HepG2 (cell line): Measurements from ENCODE around the gene SLC43A1. TPM values are rescaled to one million over a fixed set of nuclear protein-coding genes. Genes with fewer than 3 reads are reported as not detected.

ENCODE experiments used
- ATF2 ChIP-seq: sonication (generic); formaldehyde crosslinking; IDR thresholded peaks from 2 replicates; pipeline ENCODE4 v1.4.0; 2020; ENCODE audit warnings: missing genetic modification reagents
- CERS6 ChIP-seq: sonication (generic); formaldehyde crosslinking; IDR thresholded peaks from 2 replicates; pipeline ENCODE4 v1.5.0; 2020; ENCODE audit warnings: missing genetic modification reagents
- CHD4 ChIP-seq: fragments of 200-600 bp; sonication (generic); IDR thresholded peaks from 2 replicates; pipeline ENCODE4 v1.7.0; 2017; ENCODE audit warnings: mild to moderate bottlenecking, low read length, borderline replicate concordance
- EHMT2 ChIP-seq: fragments of 200-600 bp; sonication (generic); IDR thresholded peaks from 2 replicates; pipeline ENCODE4 v1.7.0; 2017; ENCODE audit warnings: antibody characterized with exemption, low read depth, low read length, borderline replicate concordance
- ELF4 ChIP-seq: sonication (generic); formaldehyde crosslinking; IDR thresholded peaks from 2 replicates; pipeline ENCODE4 v1.5.0; 2020; ENCODE audit warnings: missing genetic modification reagents, mild to moderate bottlenecking, moderate library complexity, borderline replicate concordance
- FOXA1 ChIP-seq, 2 experiments: fragments of 450-650 bp in 1 of 2; sonication (generic) in 1 of 2; formaldehyde crosslinking in 1 of 2; IDR thresholded peaks; 2 replicates each; pipeline versions ENCODE4 v1.4.0 to v1.6.1; 2016 to 2020; ENCODE audit warnings: missing genetic modification reagents in 1 of 2
- FOXO4 ChIP-seq: sonication (generic); formaldehyde crosslinking; conservative IDR thresholded peaks from 2 replicates; pipeline ENCODE4 v1.8.1; 2023; ENCODE audit warnings: missing genetic modification reagents
- GATA4 ChIP-seq: sonication (generic); IDR thresholded peaks from 2 replicates; pipeline ENCODE4 v1.6.1; 2016; ENCODE audit warnings: antibody characterized with exemption, low read depth, borderline replicate concordance
- GMEB1 ChIP-seq: sonication (generic); formaldehyde crosslinking; IDR thresholded peaks from 2 replicates; pipeline ENCODE4 v1.5.1; 2020; ENCODE audit warnings: missing genetic modification reagents, mild to moderate bottlenecking, borderline replicate concordance
- HNF4G ChIP-seq, 2 experiments: sonication (generic) in 1 of 2; formaldehyde crosslinking in 1 of 2; IDR thresholded peaks; 2 replicates each; pipeline versions ENCODE4 v1.4.0 to v1.6.1; 2011 to 2020; ENCODE audit warnings: borderline replicate concordance in 2 of 2, low read depth in 2 of 2, mild to moderate bottlenecking in 2 of 2, low read length in 1 of 2, missing genetic modification reagents in 1 of 2, moderate library complexity in 1 of 2
- PITX1 ChIP-seq: sonication (generic); formaldehyde crosslinking; IDR thresholded peaks from 2 replicates; pipeline ENCODE4 v1.5.1; 2020; ENCODE audit warnings: mild to moderate bottlenecking, missing genetic modification reagents
- TARDBP ChIP-seq: sonication (generic); formaldehyde crosslinking; IDR thresholded peaks from 2 replicates; pipeline ENCODE4 v1.8.0; 2022; ENCODE audit warnings: mild to moderate bottlenecking, missing genetic modification reagents
- TFE3 ChIP-seq: IDR thresholded peaks from 2 replicates; pipeline ENCODE4 v1.6.1; 2016
- YY1 ChIP-seq: IDR thresholded peaks from 2 replicates; pipeline ENCODE4 v1.6.1; 2011; ENCODE audit warnings: low read length, low read depth, moderate library complexity, mild to moderate bottlenecking; ENCODE audit not compliant: insufficient read depth, insufficient replicate concordance
- ZC3H13 ChIP-seq: sonication (generic); formaldehyde crosslinking; IDR thresholded peaks from 2 replicates; pipeline ENCODE4 v1.8.1; 2023; ENCODE audit warnings: mild to moderate bottlenecking, missing genetic modification reagents, moderate library complexity
- ZNF121 ChIP-seq: sonication (generic); formaldehyde crosslinking; IDR thresholded peaks from 2 replicates; pipeline ENCODE4 v1.5.0; 2020; ENCODE audit warnings: mild to moderate bottlenecking, missing genetic modification reagents
- ZNF260 ChIP-seq: sonication (generic); formaldehyde crosslinking; IDR thresholded peaks from 2 replicates; pipeline ENCODE4 v1.4.0; 2020; ENCODE audit warnings: missing genetic modification reagents, low read depth, mild to moderate bottlenecking, borderline replicate concordance
- ZNF572 ChIP-seq: sonication (generic); formaldehyde crosslinking; IDR thresholded peaks from 2 replicates; pipeline ENCODE4 v1.5.1; 2020; ENCODE audit warnings: mild to moderate bottlenecking, missing genetic modification reagents
- ZNF672 ChIP-seq: sonication (generic); formaldehyde crosslinking; IDR thresholded peaks from 2 replicates; pipeline ENCODE4 v1.8.1; 2022; ENCODE audit warnings: missing genetic modification reagents
- ZSCAN31 ChIP-seq: sonication (generic); formaldehyde crosslinking; IDR thresholded peaks from 2 replicates; pipeline ENCODE4 v1.5.0; 2020; ENCODE audit warnings: low read depth, mild to moderate bottlenecking, missing genetic modification reagents
- polyA plus RNA-seq, 8 experiments: library from polyadenylated mRNA; depleted of rRNA in 3 of 8; stranded (reverse) in 7 of 8; unstranded in 1 of 8; fragments of >200 nt; fragmentation: Illumina TruSeq in 4 of 8; extraction: Trizol in 4 of 8; gene quantifications; 2 replicates each; pipeline versions ENCODE4 v1.2.1 to v1.2.3, GENCODE V29; 2011 to 2016; ENCODE audit warnings: low read depth in 4 of 8, missing spikeins in 1 of 8, mixed read lengths in 1 of 8; ENCODE audit not compliant: insufficient read depth in 1 of 8
- total RNA-seq, 5 experiments: library from RNA; depleted of rRNA; stranded (reverse); fragments of >200 nt; fragmentation: Illumina TruSeq; extraction: Trizol; gene quantifications; 2 replicates each; pipeline ENCODE4 v1.2.3, GENCODE V29; 2016; ENCODE audit warnings: low read depth in 1 of 5

Gene SLC43A1
- total and polyA plus RNA-seq, 2 of the 13 experiments (the other 11 are each of a cell fraction or from before 2014, with no cell fraction given) = 72.3 to 87.6 TPM

GRCh38 chr11:57497303-57498247 is 17.9 kb downstream of the SLC43A1 start (continued):
- peak; percentile 22; the same call in 1 of the 2 replicates for TF ChIP-seq TFE3 (CRISPR knock-in tag)
- peak; percentile 99 for TF ChIP-seq HNF4G (IDR thresholded peaks at IDR 0.05; ENCODE audit: borderline replicate concordance, low read depth, low read length)
- TF ChIP-seq HNF4G (CRISPR knock-in tag; IDR thresholded peaks at IDR 0.05; ENCODE audit: borderline replicate concordance, low read depth) = peak; percentile 91
- no peak for TF ChIP-seq ZNF260 (CRISPR knock-in tag)
- 0 out of 2 replicates have a peak, but pooled peaks have one; percentile 3 for TF ChIP-seq ATF2 (CRISPR knock-in tag)
- no peak for TF ChIP-seq EHMT2
- TF ChIP-seq ZNF572 = peak; percentile 75; the same call in 1 of the 2 replicates
- peak; percentile 86 for TF ChIP-seq PITX1 (CRISPR knock-in tag)
- TF ChIP-seq CHD4 = peak; percentile 71; the same call in 1 of the 2 replicates
- no peak for TF ChIP-seq ZNF121 (CRISPR knock-in tag)
- no peak for TF ChIP-seq ZSCAN31 (CRISPR knock-in tag)
- TF ChIP-seq YY1 = peak; percentile 47
- peak; percentile 73 for TF ChIP-seq TARDBP
- TF ChIP-seq FOXO4 (CRISPR knock-in tag) = no peak
- TF ChIP-seq ZNF672 (CRISPR knock-in tag) = no peak
- TF ChIP-seq CERS6 = no peak
- TF ChIP-seq FOXA1 (IDR thresholded peaks at IDR 0.05) = no peak
- TF ChIP-seq FOXA1 (CRISPR knock-in tag; IDR thresholded peaks at IDR 0.05) = peak; percentile 54
- TF ChIP-seq ZC3H13 (CRISPR knock-in tag) = no peak
- no peak for TF ChIP-seq GATA4
- peak; percentile 73; the same call in 1 of the 2 replicates for TF ChIP-seq ELF4
- no peak; the same call in 1 of the 2 replicates for TF ChIP-seq GMEB1 (CRISPR knock-in tag)
